ENCODE measurements around the gene CPN2.

CPN2 gene

GRCh38 chr3:194387926-194388418 is 36.8 kb upstream of the CPN2 start:
- H3K27me3 ChIP-seq (ENCODE audit: control insufficient read depth, insufficient read depth, low read length) = peaks cover 3% of the 10 kb centered on the region
- H3K4me1 ChIP-seq (ENCODE audit: control insufficient read depth, insufficient read depth, low read length) = no peaks in the 10 kb centered on the region
- H3K9ac ChIP-seq (ENCODE audit: low read length) = no peak overlapping the region
- no peaks in the 10 kb centered on the region for H3K36me3 ChIP-seq (ENCODE audit: control insufficient read depth, insufficient read depth, low read length)
- H3K4me3 ChIP-seq (ENCODE audit: low read length) = no peak overlapping the region
- peaks cover 6% of the 10 kb centered on the region for H3K9me3 ChIP-seq (ENCODE audit: control insufficient read depth, low read length)

- Histone ChIP-seq H3K9ac (ENCODE audit: low read length) (no peak overlapping the region), H3K4me1 (ENCODE audit: control insufficient read depth, insufficient read depth, low read length) (no peaks in the 10 kb centered on the region), H3K36me3 (ENCODE audit: control insufficient read depth, insufficient read depth, low read length) (no peaks in the 10 kb centered on the region), H3K27me3 (ENCODE audit: control insufficient read depth, insufficient read depth, low read length) (peaks cover 3% of the 10 kb centered on the region), H3K4me3 (ENCODE audit: low read length) (no peak overlapping the region), H3K9me3 (ENCODE audit: control insufficient read depth, low read length) (peaks cover 6% of the 10 kb centered on the region)
Measured at GRCh38 chr3:194387276-194387675, 36.1 kb upstream of the CPN2 start.

- H3K4me3 ChIP-seq (ENCODE audit: low read length) = no peak overlapping the region
- peaks cover 6% of the 10 kb centered on the region for H3K9me3 ChIP-seq (ENCODE audit: control insufficient read depth, low read length)
- peaks cover 1% of the 10 kb centered on the region for H3K4me1 ChIP-seq (ENCODE audit: control insufficient read depth, insufficient read depth, low read length)
- H3K27me3 ChIP-seq (ENCODE audit: control insufficient read depth, insufficient read depth, low read length) = peaks cover 3% of the 10 kb centered on the region
- no peaks in the 10 kb centered on the region for H3K36me3 ChIP-seq (ENCODE audit: control insufficient read depth, insufficient read depth, low read length)
- no peak overlapping the region for H3K9ac ChIP-seq (ENCODE audit: low read length)
Measured at GRCh38 chr3:194386648-194387047, 35.5 kb upstream of the CPN2 start.

- Histone ChIP-seq H3K27me3 (ENCODE audit: control insufficient read depth, insufficient read depth, low read length) (peaks cover 3% of the 10 kb centered on the region), H3K4me1 (ENCODE audit: control insufficient read depth, insufficient read depth, low read length) (peaks cover 3% of the 10 kb centered on the region), H3K36me3 (ENCODE audit: control insufficient read depth, insufficient read depth, low read length) (no peaks in the 10 kb centered on the region), H3K9ac (ENCODE audit: low read length) (no peak overlapping the region), H3K9me3 (ENCODE audit: control insufficient read depth, low read length) (peaks cover 3% of the 10 kb centered on the region), H3K4me3 (ENCODE audit: low read length) (no peak overlapping the region)
Measured at GRCh38 chr3:194386066-194386465, 34.9 kb upstream of the CPN2 start.

- Histone ChIP-seq H3K27me3 (ENCODE audit: control insufficient read depth, insufficient read depth, low read length) (peaks cover 3% of the 10 kb centered on the region), H3K9me3 (ENCODE audit: control insufficient read depth, low read length) (no peaks in the 10 kb centered on the region), H3K36me3 (ENCODE audit: control insufficient read depth, insufficient read depth, low read length) (no peaks in the 10 kb centered on the region), H3K4me1 (ENCODE audit: control insufficient read depth, insufficient read depth, low read length) (peaks cover 3% of the 10 kb centered on the region), H3K9ac (ENCODE audit: low read length) (no peak overlapping the region), H3K4me3 (ENCODE audit: low read length) (no peak overlapping the region)
Measured at GRCh38 chr3:194384569-194385001, 33.5 kb upstream of the CPN2 start.

GRCh38 chr3:194384156-194384555 is 33.0 kb upstream of the CPN2 start:
- Histone ChIP-seq H3K27me3 (ENCODE audit: control insufficient read depth, insufficient read depth, low read length) (peaks cover 5% of the 10 kb centered on the region), H3K9me3 (ENCODE audit: control insufficient read depth, low read length) (no peaks in the 10 kb centered on the region), H3K4me3 (ENCODE audit: low read length) (no peak overlapping the region), H3K36me3 (ENCODE audit: control insufficient read depth, insufficient read depth, low read length) (no peaks in the 10 kb centered on the region), H3K4me1 (ENCODE audit: control insufficient read depth, insufficient read depth, low read length) (peaks cover 3% of the 10 kb centered on the region), H3K9ac (ENCODE audit: low read length) (no peak overlapping the region)

- Histone ChIP-seq H3K9me3 (ENCODE audit: control insufficient read depth, low read length) (no peaks in the 10 kb centered on the region), H3K9ac (ENCODE audit: low read length) (no peak overlapping the region), H3K36me3 (ENCODE audit: control insufficient read depth, insufficient read depth, low read length) (no peaks in the 10 kb centered on the region), H3K27me3 (ENCODE audit: control insufficient read depth, insufficient read depth, low read length) (peaks cover 7% of the 10 kb centered on the region), H3K4me3 (ENCODE audit: low read length) (no peak overlapping the region), H3K4me1 (ENCODE audit: control insufficient read depth, insufficient read depth, low read length) (peaks cover 3% of the 10 kb centered on the region)
Measured at GRCh38 chr3:194383276-194383940, 32.3 kb upstream of the CPN2 start.

GRCh38 chr3:194382892-194383223 is 31.7 kb upstream of the CPN2 start:
- peaks cover 7% of the 10 kb centered on the region for H3K27me3 ChIP-seq (ENCODE audit: control insufficient read depth, insufficient read depth, low read length)
- H3K9ac ChIP-seq (ENCODE audit: low read length) = no peak overlapping the region
- no peak overlapping the region for H3K4me3 ChIP-seq (ENCODE audit: low read length)
- H3K9me3 ChIP-seq (ENCODE audit: control insufficient read depth, low read length) = no peaks in the 10 kb centered on the region
- no peaks in the 10 kb centered on the region for H3K36me3 ChIP-seq (ENCODE audit: control insufficient read depth, insufficient read depth, low read length)
- H3K4me1 ChIP-seq (ENCODE audit: control insufficient read depth, insufficient read depth, low read length) = peaks cover 3% of the 10 kb centered on the region

- no peaks in the 10 kb centered on the region for H3K36me3 ChIP-seq (ENCODE audit: control insufficient read depth, insufficient read depth, low read length)
- H3K4me3 ChIP-seq (ENCODE audit: low read length) = no peak overlapping the region
- peaks cover 3% of the 10 kb centered on the region for H3K4me1 ChIP-seq (ENCODE audit: control insufficient read depth, insufficient read depth, low read length)
- H3K9ac ChIP-seq (ENCODE audit: low read length) = no peak overlapping the region
- H3K27me3 ChIP-seq (ENCODE audit: control insufficient read depth, insufficient read depth, low read length) = peaks cover 7% of the 10 kb centered on the region
- H3K9me3 ChIP-seq (ENCODE audit: control insufficient read depth, low read length) = no peaks in the 10 kb centered on the region
Measured at GRCh38 chr3:194382196-194382891, 31.2 kb upstream of the CPN2 start.

- Histone ChIP-seq H3K9ac (ENCODE audit: low read length) (no peak overlapping the region), H3K4me1 (ENCODE audit: control insufficient read depth, insufficient read depth, low read length) (peaks cover 3% of the 10 kb centered on the region), H3K4me3 (ENCODE audit: low read length) (no peak overlapping the region), H3K27me3 (ENCODE audit: control insufficient read depth, insufficient read depth, low read length) (peaks cover 7% of the 10 kb centered on the region), H3K36me3 (ENCODE audit: control insufficient read depth, insufficient read depth, low read length) (no peaks in the 10 kb centered on the region), H3K9me3 (ENCODE audit: control insufficient read depth, low read length) (no peaks in the 10 kb centered on the region)
Measured at GRCh38 chr3:194381460-194381875, 30.3 kb upstream of the CPN2 start.

- Histone ChIP-seq H3K9me3 (ENCODE audit: control insufficient read depth, low read length) (no peaks in the 10 kb centered on the region), H3K36me3 (ENCODE audit: control insufficient read depth, insufficient read depth, low read length) (no peaks in the 10 kb centered on the region), H3K9ac (ENCODE audit: low read length) (no peak overlapping the region), H3K4me3 (ENCODE audit: low read length) (no peak overlapping the region), H3K27me3 (ENCODE audit: control insufficient read depth, insufficient read depth, low read length) (peaks cover 7% of the 10 kb centered on the region), H3K4me1 (ENCODE audit: control insufficient read depth, insufficient read depth, low read length) (peaks cover 3% of the 10 kb centered on the region)
Measured at GRCh38 chr3:194380326-194380725, 29.2 kb upstream of the CPN2 start.

- Histone ChIP-seq H3K36me3 (ENCODE audit: control insufficient read depth, insufficient read depth, low read length) (no peaks in the 10 kb centered on the region), H3K9me3 (ENCODE audit: control insufficient read depth, low read length) (no peaks in the 10 kb centered on the region), H3K27me3 (ENCODE audit: control insufficient read depth, insufficient read depth, low read length) (peaks cover 7% of the 10 kb centered on the region), H3K4me1 (ENCODE audit: control insufficient read depth, insufficient read depth, low read length) (peaks cover 3% of the 10 kb centered on the region), H3K9ac (ENCODE audit: low read length) (no peak overlapping the region), H3K4me3 (ENCODE audit: low read length) (no peak overlapping the region)
Measured at GRCh38 chr3:194379651-194380050, 28.5 kb upstream of the CPN2 start.
